AG09319 (cell line): ENCODE measurements around the gene EEF2.

Source experiments
- DNase-seq: peaks from one replicate; pipeline ENCODE4 v3.0.0-alpha.2; 2010; ENCODE audit warnings: low read depth; ENCODE audit errors: extremely low read depth
- CTCF ChIP-seq: IDR thresholded peaks from 2 replicates; pipeline ENCODE4 v1.5.1; 2011; ENCODE audit warnings: low read depth, mild to moderate bottlenecking, inconsistent platforms, low read length, moderate library complexity

EEF2 gene

GRCh38 chr19:4030552-4030951, 45.3 kb upstream of the EEF2 start:
- no peak for TF ChIP-seq CTCF
- DNase-seq = no peak

DNA sequence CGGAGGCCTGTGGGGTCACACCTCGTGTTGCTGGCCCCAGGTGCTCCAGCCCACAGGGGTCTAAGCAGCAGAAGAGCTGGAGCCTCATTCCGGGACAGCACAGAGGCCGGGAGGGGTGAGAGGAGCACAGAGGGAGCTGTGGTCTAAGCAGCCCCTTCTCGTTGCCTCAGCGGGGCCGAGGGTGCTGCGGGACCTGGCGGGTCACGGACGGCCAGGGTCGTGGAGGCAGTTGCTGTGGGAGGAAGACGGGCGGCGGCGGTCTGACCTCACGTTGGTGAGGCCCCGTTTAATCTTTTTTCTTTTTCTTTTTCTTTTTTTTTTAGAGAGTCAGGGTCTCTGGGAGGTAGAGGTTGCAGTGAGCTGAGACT, 44.0 kb upstream of the EEF2 start:
- no peak for TF ChIP-seq CTCF
- DNase-seq = no peak

GRCh38 chr19:4028334-4029246, 43.3 kb upstream of the EEF2 start:
- TF ChIP-seq CTCF = no peak
- DNase-seq = no peak

DNA sequence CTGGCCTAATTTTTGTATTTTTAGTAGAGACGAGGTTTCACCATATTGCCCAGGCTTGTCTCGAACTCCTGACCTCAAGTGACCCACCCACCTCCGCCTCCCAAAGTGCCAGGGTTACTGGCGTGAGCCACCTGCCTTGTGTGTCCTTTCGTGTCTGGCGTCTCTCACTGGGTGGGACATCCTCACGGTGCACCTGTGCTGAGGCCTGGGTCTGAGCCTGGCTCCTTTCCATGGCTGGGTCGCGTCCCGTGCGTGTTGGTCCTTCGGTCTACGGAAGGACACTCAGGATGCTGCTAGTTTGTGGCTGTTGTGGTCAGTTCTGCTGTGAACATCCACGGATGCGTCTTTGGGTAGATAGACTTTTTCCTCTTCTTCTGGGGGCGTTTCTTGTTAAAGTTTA, 41.9 kb upstream of the EEF2 start:
- no peak for TF ChIP-seq CTCF
- no peak for DNase-seq

DNA sequence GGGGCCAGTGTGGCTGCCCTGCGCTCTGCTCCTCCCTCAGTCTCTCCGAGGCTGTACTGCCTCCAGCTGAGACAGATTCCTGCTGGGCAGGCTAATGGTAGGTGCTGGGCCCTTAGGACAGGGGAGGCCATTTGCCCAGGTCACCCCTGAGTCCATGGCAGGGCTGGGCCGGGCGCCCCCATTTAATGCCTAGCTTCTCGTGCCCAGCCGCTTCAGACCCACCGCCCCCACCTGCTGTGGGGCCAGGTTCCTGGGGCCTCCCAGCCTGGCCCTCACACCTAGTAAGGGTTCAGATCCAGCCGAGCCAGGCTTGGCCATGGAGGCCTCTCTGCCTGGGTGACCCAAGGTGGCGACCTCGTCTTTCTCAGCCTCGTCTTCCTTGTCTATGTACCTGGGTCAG, 40.1 kb upstream of the EEF2 start:
- DNase-seq = no peak
- no peak for TF ChIP-seq CTCF

DNA sequence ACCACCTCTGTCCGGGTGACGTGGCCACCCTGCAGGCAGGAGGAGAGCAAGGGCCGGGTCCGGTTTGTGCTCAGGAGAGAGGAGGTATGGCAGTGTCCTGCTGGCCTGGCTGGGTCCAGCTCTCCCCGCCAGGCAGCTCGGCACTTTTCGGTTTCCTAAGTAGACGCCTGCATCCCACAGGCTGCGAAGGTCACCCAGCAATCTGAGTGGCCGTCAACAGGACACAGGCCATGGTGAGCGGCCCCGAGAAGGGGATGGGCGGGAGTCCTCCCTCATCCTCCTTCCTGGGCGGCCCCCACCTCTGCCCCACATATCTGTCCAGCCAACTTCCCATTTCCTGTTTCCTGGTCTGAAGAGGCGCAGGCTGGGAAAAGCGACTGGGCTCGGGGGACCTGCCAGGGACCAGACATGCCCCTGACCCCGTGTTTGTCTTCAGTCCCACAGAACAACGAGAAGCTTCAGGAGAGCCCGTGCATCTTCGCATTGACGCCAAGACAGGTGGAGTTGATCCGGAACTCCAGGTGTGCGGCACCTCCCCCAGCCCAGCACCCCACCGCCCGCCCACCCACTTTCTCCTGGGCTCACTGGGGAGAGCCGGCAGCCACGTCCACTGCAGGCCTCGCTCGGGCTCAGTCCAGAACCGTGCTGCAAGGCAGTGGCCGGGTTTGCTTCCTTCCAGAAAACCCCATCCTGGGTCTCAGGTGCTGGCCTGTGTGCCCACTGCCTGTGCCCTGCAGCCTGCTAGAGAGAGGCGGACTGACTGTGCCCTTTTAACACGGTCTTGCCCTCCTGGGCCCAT, 38.5 kb upstream of the EEF2 start:
- no peak for DNase-seq
- TF ChIP-seq CTCF = no peak

DNA sequence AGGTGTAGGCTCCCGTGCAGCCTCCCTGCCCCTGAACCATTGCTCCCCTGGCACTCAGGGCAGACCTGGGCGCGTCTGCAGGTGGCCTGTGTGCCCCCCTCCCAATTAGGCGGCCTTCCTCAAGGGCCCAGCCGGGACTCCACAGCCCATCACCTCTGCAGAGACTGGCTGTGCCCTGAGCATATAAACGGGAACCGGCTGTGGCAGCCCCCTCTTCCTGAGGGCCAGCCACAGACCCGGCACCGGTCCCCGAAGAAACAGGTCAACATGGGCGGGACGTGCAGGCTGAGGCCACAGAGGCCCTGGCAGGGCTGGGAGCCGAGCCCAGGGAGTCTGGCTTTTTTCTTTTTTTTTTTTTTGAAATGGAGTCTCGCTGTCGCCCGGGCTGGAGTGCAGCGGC, 34.3 kb upstream of the EEF2 start:
- no peak for DNase-seq
- no peak for TF ChIP-seq CTCF
